HUES64 (cell line): ENCODE results near the gene NDUFA8.

ENCODE experiments used
- H3K27ac ChIP-seq: 2 replicates; pipeline ENCODE4 v1.7.0; 2013; ENCODE audit warnings: low read depth, low read length, inconsistent platforms
- H3K27me3 ChIP-seq: 2 replicates; pipeline ENCODE4 v1.6.1; 2013; ENCODE audit warnings: mild to moderate bottlenecking, low read length; ENCODE audit not compliant: insufficient read depth
- H3K36me3 ChIP-seq: 2 replicates; pipeline ENCODE4 v1.6.1; 2013; ENCODE audit warnings: mild to moderate bottlenecking, low read length; ENCODE audit not compliant: insufficient read depth
- H3K4me1 ChIP-seq: 2 replicates; pipeline ENCODE4 v1.6.1; 2013; ENCODE audit warnings: mild to moderate bottlenecking, low read length, moderate library complexity; ENCODE audit not compliant: insufficient read depth
- H3K4me3 ChIP-seq: 2 replicates; pipeline ENCODE4 v1.5.1; 2013; ENCODE audit warnings: mild to moderate bottlenecking, low read length, moderate library complexity
- H3K9ac ChIP-seq: 2 replicates; pipeline ENCODE4 v1.6.1; 2013; ENCODE audit warnings: mild to moderate bottlenecking, low read depth, low read length
- H3K9me3 ChIP-seq: 2 replicates; pipeline ENCODE4 v1.6.1; 2013; ENCODE audit warnings: low read depth, low read length; ENCODE audit not compliant: insufficient read depth
- WGBS: fragments of 150-250, 120-280 bp; methylation state at CpG from one replicate; pipeline ENCODE4 v1.1.7; 2013; ENCODE audit warnings: missing lambda C conversion rate; 5-methylcytosine and 5-hydroxymethylcytosine counted together

NDUFA8 gene

DNA sequence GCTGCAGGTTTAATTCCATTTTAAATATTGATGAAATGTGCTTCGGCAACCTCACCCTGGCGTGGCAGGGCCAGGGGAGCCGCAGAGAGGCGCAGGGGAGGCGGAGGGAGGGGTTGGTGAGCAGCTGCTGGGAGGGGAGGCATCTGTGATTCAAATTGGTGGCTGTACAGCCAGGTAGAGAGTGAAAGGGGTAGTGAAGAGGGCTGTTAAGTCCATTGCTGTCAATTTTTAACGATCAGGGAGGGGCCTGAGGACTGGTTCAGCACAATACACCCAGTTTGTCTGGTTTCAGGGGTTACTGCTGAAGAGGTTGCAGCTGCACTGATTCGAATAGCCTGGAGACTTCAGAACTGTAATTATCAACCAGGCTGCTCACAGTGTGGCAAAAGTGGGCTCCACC is 37.8 kb upstream of the NDUFA8 start:
- H3K27me3 ChIP-seq = no peaks in the 10 kb centered on the region
- peaks cover 9% of the 10 kb centered on the region; the same call in 1 of the 2 replicates for H3K4me1 ChIP-seq
- no peak overlapping the region for H3K27ac ChIP-seq
- H3K9ac ChIP-seq = no peak overlapping the region
- 73% methylated on average over 7 of the region's 7 CpGs for WGBS
- H3K9me3 ChIP-seq = no peaks in the 10 kb centered on the region
- H3K4me3 ChIP-seq = no peak overlapping the region
- H3K36me3 ChIP-seq = no peaks in the 10 kb centered on the region

DNA sequence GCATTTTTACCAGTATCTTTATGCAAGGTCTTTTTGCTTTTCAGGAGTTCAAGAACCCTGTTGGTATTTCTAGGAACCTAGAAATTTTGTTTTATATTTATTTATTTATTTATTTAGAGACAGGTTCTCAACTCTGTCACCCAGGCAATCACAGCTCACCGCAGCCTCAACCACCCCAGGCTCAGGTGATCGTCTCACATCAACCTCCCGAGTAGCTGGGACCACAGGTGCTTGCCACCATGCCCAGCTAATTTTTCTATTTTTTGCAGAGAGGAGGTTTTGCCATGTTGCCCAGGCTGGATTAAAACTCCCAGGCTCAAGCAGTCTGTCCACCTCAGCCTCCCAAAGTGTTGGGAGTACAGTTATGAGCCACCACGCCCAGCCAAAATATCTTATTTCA is 36.3 kb upstream of the NDUFA8 start:
- Histone ChIP-seq H3K27ac (no peak overlapping the region), H3K4me3 (no peak overlapping the region), H3K4me1 (peaks cover 15% of the 10 kb centered on the region; the same call in 1 of the 2 replicates), H3K27me3 (no peaks in the 10 kb centered on the region), H3K36me3 (no peaks in the 10 kb centered on the region), H3K9ac (no peak overlapping the region), H3K9me3 (no peaks in the 10 kb centered on the region)
- 93% methylated on average over 4 of the region's 4 CpGs for WGBS

DNA sequence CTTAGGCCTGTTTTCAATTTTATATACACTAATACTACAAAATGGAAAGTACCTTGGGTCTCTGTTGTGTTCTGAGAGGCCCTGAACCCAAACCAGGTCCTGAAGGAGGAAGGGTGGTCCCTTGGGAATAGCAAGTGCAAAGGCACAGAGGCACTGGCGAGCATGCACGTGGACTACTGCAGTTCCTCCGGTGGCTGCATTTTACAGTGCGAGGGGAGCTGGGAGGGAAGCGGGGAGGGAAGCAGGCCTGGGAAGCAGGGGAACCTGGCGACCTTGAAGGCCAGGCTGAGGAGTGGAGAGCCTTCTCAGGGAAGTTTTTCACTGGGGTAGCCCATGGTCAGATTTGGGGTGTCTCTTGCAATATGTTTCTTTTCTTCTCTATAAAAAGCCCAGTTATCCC is 34.1 kb upstream of the NDUFA8 start:
- H3K27me3 ChIP-seq = no peaks in the 10 kb centered on the region
- H3K27ac ChIP-seq = no peak overlapping the region
- H3K4me1 ChIP-seq = peaks cover 15% of the 10 kb centered on the region; the same call in 1 of the 2 replicates
- H3K4me3 ChIP-seq = no peak overlapping the region
- no peaks in the 10 kb centered on the region for H3K9me3 ChIP-seq
- no peak overlapping the region for H3K9ac ChIP-seq
- 79% methylated on average over 6 of the region's 6 CpGs for WGBS
- no peaks in the 10 kb centered on the region for H3K36me3 ChIP-seq

DNA sequence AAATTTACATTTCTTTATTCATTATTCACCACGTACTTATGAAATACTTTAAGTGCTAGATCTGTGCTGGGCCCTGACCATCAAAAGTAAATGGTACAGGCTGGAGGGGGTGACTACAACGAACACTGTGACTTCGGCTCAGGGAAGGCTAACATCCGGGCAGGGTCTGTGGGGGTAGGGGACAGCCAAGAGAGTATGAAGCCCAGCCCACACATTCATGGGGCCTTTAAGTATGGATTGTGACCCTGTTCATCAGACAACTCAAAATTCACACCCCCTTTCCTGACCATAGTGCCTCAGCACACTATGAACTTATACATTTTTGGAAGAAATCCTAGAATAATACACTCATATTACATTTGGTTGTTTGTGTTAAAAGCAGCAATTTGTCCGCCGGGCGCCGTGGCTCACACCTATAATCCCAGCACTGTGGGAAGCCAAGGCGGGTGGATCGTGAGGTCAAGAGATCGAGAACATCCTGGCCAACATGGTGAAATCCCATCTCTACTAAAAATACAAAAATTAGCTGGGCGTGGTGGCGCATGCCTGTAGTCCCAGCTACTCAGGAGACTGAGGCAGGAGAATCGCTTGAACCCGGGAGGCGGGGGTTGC is 33.4 kb upstream of the NDUFA8 start:
- no peak overlapping the region for H3K9ac ChIP-seq
- 88% methylated on average over 15 of the region's 16 CpGs for WGBS

DNA sequence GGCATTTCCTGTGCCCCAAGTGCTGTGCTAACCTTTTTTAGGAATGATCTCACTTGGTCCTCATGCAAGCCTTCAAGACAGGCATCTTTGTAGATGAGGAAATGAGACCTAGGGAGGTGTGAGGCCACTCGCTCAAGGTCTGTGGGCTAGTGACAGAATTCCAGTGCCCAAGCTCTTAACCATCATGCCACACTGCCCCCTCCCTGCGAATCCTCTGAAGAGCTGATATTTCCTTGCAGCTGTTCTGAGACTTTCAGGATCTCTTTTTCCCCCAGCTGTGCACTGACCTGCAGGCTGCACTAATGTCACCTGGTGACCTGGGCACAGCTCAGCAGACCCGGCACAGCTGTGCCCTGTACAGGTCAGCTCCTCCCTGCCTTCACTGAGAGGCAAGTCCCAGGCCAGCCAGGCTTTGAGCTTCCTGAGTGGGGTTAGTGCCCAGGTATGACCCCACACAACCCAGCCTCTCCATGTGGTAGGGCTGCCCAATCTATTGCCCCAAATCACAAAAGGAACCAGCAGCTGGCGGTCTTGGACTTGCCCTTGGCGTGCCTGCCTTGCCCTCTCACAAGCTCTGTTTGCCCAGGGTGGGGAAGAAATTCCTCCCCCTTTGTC is 32.8 kb upstream of the NDUFA8 start:
- no peak overlapping the region for H3K9ac ChIP-seq
- no peaks in the 10 kb centered on the region for H3K36me3 ChIP-seq
- H3K9me3 ChIP-seq = no peaks in the 10 kb centered on the region
- 0 out of 2 replicates have a peak, but pooled peaks cover 9% of the 10 kb centered on the region for H3K4me1 ChIP-seq
- H3K27ac ChIP-seq = no peak overlapping the region
- no peak overlapping the region for H3K4me3 ChIP-seq
- 90% methylated on average over 5 of the region's 5 CpGs for WGBS
- H3K27me3 ChIP-seq = no peaks in the 10 kb centered on the region

More for the DNA sequence above, 33.4 kb upstream of the NDUFA8 start:
- Histone ChIP-seq H3K4me3 (no peak overlapping the region), H3K4me1 (peaks cover 15% of the 10 kb centered on the region; the same call in 1 of the 2 replicates), H3K27me3 (no peaks in the 10 kb centered on the region), H3K36me3 (no peaks in the 10 kb centered on the region), H3K27ac (no peak overlapping the region), H3K9me3 (no peaks in the 10 kb centered on the region)

DNA sequence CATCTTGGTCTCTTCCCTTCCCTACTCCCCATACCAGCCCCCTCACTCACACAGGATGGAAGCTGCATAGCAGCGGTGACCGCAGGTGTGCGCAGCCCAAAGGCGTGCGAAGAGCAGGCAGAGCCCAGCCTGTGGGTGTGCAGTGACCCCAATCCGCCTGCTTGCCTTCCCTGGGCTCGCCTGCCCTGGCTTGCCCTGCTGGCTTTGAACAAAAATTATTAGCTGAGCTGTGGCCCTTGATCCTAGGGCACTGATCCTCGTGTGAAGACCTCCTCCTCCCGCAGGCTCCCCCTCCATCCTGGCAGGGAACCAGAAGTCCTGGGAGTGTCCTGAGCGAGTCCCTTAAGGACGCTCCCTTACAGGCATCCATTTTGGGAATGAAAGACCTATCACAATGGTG is 32.0 kb upstream of the NDUFA8 start:
- 87% methylated on average over 11 of the region's 11 CpGs for WGBS
- H3K36me3 ChIP-seq = no peaks in the 10 kb centered on the region
- H3K9me3 ChIP-seq = no peaks in the 10 kb centered on the region
- 0 out of 2 replicates have a peak, but pooled peaks cover 7% of the 10 kb centered on the region for H3K4me1 ChIP-seq
- no peaks in the 10 kb centered on the region for H3K27me3 ChIP-seq
- H3K9ac ChIP-seq = no peak overlapping the region
- no peak overlapping the region for H3K27ac ChIP-seq
- H3K4me3 ChIP-seq = no peak overlapping the region

DNA sequence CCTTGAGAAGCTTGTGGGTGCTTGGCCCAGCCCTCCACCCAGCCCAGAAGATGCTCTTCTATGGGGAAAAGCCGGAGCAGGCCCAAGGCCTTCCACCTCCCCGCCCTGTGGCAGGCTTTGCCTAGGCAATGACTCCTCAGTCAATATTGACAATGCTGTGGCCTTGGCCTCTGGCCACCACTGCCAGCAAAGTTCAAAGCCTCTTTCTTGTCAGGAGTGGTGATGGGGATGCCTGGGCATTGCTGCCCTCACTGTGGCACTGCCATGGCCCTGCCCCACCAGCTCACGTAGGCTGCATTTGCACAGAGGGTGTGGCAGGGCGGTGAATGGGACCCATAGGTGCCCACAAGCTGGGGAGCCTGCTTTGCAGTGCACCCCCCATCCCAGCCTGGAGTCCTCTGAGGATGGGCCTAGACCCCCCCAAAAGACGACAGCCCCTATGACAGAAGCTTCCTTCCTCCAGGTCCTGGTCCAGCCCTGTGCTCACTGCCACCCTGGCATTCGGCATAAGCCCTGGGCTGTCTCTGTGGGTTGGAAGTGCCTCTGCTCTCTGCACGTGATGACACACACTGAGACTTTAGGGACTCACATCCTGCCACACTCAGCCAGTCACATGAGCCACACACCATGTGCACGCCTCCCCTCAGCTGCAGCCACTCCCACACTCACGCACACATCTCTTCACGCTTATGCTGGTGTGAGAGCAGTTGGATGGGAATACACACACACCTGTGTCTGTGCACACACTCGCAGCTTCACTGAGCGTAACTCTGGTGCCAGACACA is 31.2 kb upstream of the NDUFA8 start:
- Histone ChIP-seq H3K9me3 (no peaks in the 10 kb centered on the region), H3K9ac (no peak overlapping the region), H3K4me1 (0 out of 2 replicates have a peak, but pooled peaks cover 7% of the 10 kb centered on the region), H3K27me3 (no peaks in the 10 kb centered on the region), H3K36me3 (no peaks in the 10 kb centered on the region), H3K27ac (no peak overlapping the region), H3K4me3 (no peak overlapping the region)
- 95% methylated on average over 12 of the region's 12 CpGs for WGBS

DNA sequence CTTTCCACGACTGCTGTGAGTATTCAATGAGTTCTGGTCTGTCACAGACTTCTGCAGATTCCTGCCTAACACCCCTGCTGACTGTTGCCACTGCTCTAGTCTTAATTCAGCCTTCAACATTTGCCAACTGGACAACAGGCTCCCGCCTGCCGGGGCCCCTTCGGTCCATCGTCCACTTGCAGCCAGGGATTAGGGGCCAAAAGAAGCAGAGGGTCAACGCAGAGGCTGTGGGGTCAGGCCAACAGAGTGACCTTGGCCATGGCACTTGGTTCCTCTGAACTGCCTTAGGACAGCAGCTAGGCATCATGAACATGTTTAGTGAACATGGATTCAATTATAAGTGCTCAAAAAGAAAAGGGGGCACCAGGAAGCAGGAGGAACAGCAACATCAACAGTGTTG is 28.8 kb upstream of the NDUFA8 start:
- 89% methylated on average over 6 of the region's 6 CpGs for whole genome bisulfite sequencing
- H3K9ac ChIP-seq = no peak overlapping the region
- H3K9me3 ChIP-seq = no peaks in the 10 kb centered on the region
- 0 out of 2 replicates have a peak, but pooled peaks cover 7% of the 10 kb centered on the region for H3K4me1 ChIP-seq
- H3K27ac ChIP-seq = no peak overlapping the region
- no peaks in the 10 kb centered on the region for H3K27me3 ChIP-seq
- H3K4me3 ChIP-seq = no peak overlapping the region
- no peaks in the 10 kb centered on the region for H3K36me3 ChIP-seq

DNA sequence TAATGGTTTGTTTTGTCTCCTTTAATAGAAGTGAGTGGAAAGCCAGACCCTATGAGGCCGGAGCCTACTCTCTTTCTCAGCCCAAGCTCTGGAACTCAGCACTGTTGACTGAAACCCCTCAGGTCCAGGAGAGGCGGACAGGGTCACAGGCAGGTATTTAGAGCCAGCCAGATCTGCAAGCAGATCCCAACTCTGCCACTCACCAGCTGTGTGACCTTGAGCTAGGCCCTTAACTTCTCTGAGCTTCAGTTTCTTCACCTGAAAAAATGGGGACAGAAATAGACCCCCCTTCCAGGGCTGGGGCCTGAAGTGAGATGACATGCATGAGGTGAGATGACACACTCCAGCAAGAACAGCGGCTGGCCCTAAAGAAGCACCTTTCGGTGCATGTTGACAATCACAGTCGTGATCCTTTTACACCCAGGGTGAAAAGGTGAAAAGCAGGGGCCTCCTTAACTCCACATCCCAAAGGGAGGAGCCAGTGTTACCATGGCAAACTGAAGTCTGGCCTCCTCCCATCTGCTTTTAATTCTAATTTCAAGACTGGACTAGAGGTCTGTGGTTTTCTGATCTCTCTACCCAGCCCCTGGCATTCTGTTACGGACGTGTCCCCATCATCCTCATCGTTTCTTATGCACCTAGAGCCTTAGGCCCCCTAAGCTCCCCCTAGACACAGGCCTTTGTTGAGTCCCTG is 27.3 kb upstream of the NDUFA8 start:
- H3K4me1 ChIP-seq = 0 out of 2 replicates have a peak, but pooled peaks cover 7% of the 10 kb centered on the region
- no peak overlapping the region for H3K27ac ChIP-seq
- H3K36me3 ChIP-seq = no peaks in the 10 kb centered on the region
- no peaks in the 10 kb centered on the region for H3K9me3 ChIP-seq
- H3K27me3 ChIP-seq = no peaks in the 10 kb centered on the region
- H3K4me3 ChIP-seq = no peak overlapping the region
- no peak overlapping the region for H3K9ac ChIP-seq
- WGBS = 95% methylated on average over 8 of the region's 8 CpGs

DNA sequence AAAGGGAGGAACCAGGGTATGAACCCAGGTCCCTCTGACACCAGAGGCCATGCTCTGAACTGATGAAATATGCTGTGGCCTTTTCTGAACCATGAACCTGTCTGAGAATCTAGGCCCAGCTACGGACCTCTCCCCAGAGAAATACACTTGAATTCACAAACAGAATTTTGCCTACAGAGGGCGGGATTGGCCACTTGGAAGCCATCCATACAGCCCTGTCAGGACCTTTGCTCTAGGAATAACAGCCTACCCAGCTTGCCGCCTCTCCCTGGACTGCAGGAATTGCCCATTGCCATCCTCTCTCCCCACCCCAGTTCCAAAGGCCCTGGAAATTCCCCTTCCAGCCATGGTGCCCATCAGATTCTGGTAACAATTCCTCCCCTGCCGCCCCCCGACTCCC is 26.7 kb upstream of the NDUFA8 start:
- no peaks in the 10 kb centered on the region for H3K36me3 ChIP-seq
- no peak overlapping the region for H3K27ac ChIP-seq
- H3K4me3 ChIP-seq = no peak overlapping the region
- H3K4me1 ChIP-seq = 0 out of 2 replicates have a peak, but pooled peaks cover under 1% of the 10 kb centered on the region
- H3K9me3 ChIP-seq = no peaks in the 10 kb centered on the region
- no peaks in the 10 kb centered on the region for H3K27me3 ChIP-seq
- WGBS = 77% methylated on average over 5 of the region's 5 CpGs
- no peak overlapping the region for H3K9ac ChIP-seq

DNA sequence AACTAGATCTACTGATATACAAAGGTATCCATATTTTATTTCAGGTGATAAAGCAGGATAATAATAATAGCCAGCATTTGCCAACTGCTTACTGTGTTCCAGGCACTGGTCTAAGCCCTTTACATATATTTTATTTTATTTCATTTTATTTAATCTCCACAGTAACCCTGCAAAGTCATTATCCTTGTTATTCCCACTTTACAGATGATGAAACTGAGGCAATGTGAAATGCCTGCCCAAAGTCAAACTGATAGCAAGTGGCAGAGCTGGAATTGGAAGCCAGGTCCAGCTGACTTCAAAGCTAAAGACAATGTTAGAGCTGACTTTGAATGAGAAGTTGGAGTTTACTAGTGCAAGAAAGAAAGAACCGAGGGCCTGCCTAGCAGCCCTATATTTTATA is 25.0 kb upstream of the NDUFA8 start:
- no CpG with 5 or more reads among the region's 1 CpG for WGBS
- H3K36me3 ChIP-seq = no peaks in the 10 kb centered on the region

More for the DNA sequence above, 25.0 kb upstream of the NDUFA8 start:
- no peak overlapping the region for H3K9ac ChIP-seq
- no peak overlapping the region for H3K4me3 ChIP-seq
- H3K4me1 ChIP-seq = peaks cover 3% of the 10 kb centered on the region; the same call in 1 of the 2 replicates
- H3K9me3 ChIP-seq = no peaks in the 10 kb centered on the region
- H3K27me3 ChIP-seq = no peaks in the 10 kb centered on the region
- H3K27ac ChIP-seq = no peak overlapping the region
